Measurements from ENCODE around the gene CACNG4. TPM values are rescaled to one million over a fixed set of nuclear protein-coding genes. Genes with fewer than 3 reads are reported as not detected.

Gene CACNG4
- total RNA-seq, 1 experiment from 2014 or later, result not detected

DNA sequence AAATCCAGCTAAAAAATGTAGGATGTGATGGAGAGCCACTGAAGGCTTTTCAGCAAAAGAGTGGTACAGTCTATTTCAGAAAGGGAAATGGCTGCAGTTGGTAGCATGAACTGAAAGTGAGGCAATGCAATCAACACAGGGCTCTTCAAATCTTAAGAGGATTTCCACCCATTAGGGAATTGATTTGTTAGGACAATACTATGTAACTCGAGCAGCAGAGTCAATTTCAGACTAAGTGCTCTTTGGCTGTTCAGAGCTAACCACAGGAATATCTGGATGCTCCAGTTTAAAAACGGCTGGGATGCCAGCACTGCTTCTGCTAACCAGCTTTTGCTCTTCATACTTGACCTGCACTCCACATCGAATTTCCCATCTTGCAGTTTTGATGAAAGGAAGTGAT lies 104.5 kb downstream of the CACNG4 start:
- Histone ChIP-seq H3K9ac (ENCODE audit: low read length) (no peak overlapping the region), H4K20me1 (ENCODE audit: insufficient read depth, low read depth, low read length) (no peaks in the 10 kb centered on the region), H3K4me3 (ENCODE audit: low read length) (no peak overlapping the region), H2AFZ (ENCODE audit: low read length) (no peak overlapping the region), H3K79me2 (ENCODE audit: low read length) (no peaks in the 10 kb centered on the region), H3K4me2 (ENCODE audit: low read depth, low read length, poor library complexity, severe bottlenecking) (no peak overlapping the region), H3K9me3 (ENCODE audit: low read length) (no peaks in the 10 kb centered on the region), H3K4me1 (ENCODE audit: low read length) (no peaks in the 10 kb centered on the region), H3K27me3 (ENCODE audit: low read length) (no peaks in the 10 kb centered on the region), H3K9me2 (replicated peaks; ENCODE audit: insufficient read depth, low read length) (no peaks in the 10 kb centered on the region), H3K27ac (ENCODE audit: low read length) (no peak overlapping the region), H3K36me3 (ENCODE audit: insufficient read depth, low read length) (peaks cover 3% of the 10 kb centered on the region; the same call in 1 of the 2 replicates)
- no peak for DNase-seq

DNA sequence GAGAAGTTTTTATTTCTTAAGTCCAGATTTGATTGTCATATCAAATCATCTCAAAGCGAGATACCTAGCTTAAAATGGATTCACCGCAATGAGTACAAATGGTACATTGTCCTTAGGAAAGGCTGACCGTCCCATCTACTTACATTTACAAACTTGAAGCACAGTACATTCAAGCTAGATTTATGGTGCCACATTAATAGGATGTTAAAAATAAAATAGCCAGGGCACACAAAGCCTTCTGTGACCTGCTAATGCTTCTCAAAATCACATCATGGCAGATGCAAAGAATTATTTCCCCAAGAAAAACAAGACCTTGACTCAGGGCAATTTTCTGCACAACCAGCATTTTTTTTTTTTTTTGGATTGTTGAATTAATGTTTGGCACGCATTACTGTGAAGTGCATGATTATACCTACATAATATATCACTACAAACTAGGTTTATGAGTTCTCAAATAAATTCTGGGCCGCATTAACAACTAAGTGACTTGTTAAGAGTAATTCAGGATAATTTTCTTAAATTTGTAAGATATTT lies 105.2 kb downstream of the CACNG4 start:
- Histone ChIP-seq H3K9me2 (replicated peaks; ENCODE audit: insufficient read depth, low read length) (no peaks in the 10 kb centered on the region), H3K9ac (ENCODE audit: low read length) (no peak overlapping the region), H3K9me3 (ENCODE audit: low read length) (no peaks in the 10 kb centered on the region), H3K4me1 (ENCODE audit: low read length) (no peaks in the 10 kb centered on the region), H3K27ac (ENCODE audit: low read length) (no peak overlapping the region), H3K36me3 (ENCODE audit: insufficient read depth, low read length) (peaks cover 3% of the 10 kb centered on the region; the same call in 1 of the 2 replicates), H4K20me1 (ENCODE audit: insufficient read depth, low read depth, low read length) (no peaks in the 10 kb centered on the region), H3K79me2 (ENCODE audit: low read length) (no peaks in the 10 kb centered on the region), H3K4me3 (ENCODE audit: low read length) (no peak overlapping the region), H3K4me2 (ENCODE audit: low read depth, low read length, poor library complexity, severe bottlenecking) (no peak overlapping the region), H3K27me3 (ENCODE audit: low read length) (no peaks in the 10 kb centered on the region), H2AFZ (ENCODE audit: low read length) (no peak overlapping the region)
- no peak for DNase-seq

DNA sequence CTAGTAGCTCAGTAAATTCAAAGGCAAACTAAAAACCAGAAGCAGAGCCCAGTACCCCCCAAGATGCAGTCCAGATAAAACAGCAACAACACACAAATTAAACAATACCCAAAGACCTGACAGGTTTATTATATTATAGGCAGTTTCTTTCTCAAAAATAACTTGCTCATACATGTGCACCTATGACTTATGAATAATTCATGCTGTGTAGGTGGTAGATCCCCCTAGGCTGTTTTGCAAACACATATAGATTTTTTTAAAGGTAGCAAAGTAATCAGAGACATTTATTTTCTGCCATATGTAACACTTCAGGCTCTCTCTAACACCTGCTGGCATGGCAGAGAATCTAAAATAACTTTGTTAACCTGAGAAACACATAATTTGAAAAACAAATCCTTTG lies 107.1 kb downstream of the CACNG4 start:
- DNase-seq, result no peak
- H3K27ac ChIP-seq (ENCODE audit: low read length), result no peak overlapping the region
- H3K4me1 ChIP-seq (ENCODE audit: low read length), result no peaks in the 10 kb centered on the region
- H3K36me3 ChIP-seq (ENCODE audit: insufficient read depth, low read length), result peaks cover 3% of the 10 kb centered on the region; the same call in 1 of the 2 replicates
- no peak overlapping the region for H3K4me3 ChIP-seq (ENCODE audit: low read length)
- H3K79me2 ChIP-seq (ENCODE audit: low read length), result no peaks in the 10 kb centered on the region
- no peaks in the 10 kb centered on the region for H3K9me3 ChIP-seq (ENCODE audit: low read length)
- H3K9ac ChIP-seq (ENCODE audit: low read length), result no peak overlapping the region
- H3K4me2 ChIP-seq (ENCODE audit: low read depth, low read length, poor library complexity, severe bottlenecking), result no peak overlapping the region
- no peaks in the 10 kb centered on the region for H3K27me3 ChIP-seq (ENCODE audit: low read length)
- H3K9me2 ChIP-seq (replicated peaks; ENCODE audit: insufficient read depth, low read length), result no peaks in the 10 kb centered on the region
- no peaks in the 10 kb centered on the region for H4K20me1 ChIP-seq (ENCODE audit: insufficient read depth, low read depth, low read length)
- H2AFZ ChIP-seq (ENCODE audit: low read length), result no peak overlapping the region

DNA sequence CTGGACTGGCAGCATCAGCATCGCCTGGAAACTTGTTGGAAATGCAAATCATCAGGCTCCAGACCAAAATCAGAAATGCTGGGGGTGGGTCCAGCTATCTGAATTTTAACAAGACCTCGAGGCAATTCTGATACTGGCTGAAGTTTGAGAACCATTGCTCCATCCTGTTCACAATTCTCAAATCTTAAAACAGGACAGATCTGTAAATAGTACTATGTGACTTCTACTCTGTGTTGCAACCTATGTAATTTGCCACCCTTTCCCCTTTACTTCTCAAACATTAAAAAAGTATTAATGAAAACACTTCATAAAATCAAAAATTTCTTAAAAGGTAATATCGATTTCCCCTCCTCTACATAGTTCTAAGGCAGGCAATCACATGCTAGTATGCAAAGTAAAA lies 108.4 kb downstream of the CACNG4 start:
- Histone ChIP-seq H3K9me2 (replicated peaks; ENCODE audit: insufficient read depth, low read length) (no peaks in the 10 kb centered on the region), H3K4me2 (ENCODE audit: low read depth, low read length, poor library complexity, severe bottlenecking) (no peak overlapping the region), H3K27ac (ENCODE audit: low read length) (no peak overlapping the region), H3K4me1 (ENCODE audit: low read length) (no peaks in the 10 kb centered on the region), H3K79me2 (ENCODE audit: low read length) (no peaks in the 10 kb centered on the region), H3K9ac (ENCODE audit: low read length) (no peak overlapping the region), H3K9me3 (ENCODE audit: low read length) (no peaks in the 10 kb centered on the region), H4K20me1 (ENCODE audit: insufficient read depth, low read depth, low read length) (no peaks in the 10 kb centered on the region), H3K36me3 (ENCODE audit: insufficient read depth, low read length) (peaks cover 3% of the 10 kb centered on the region; the same call in 1 of the 2 replicates), H3K4me3 (ENCODE audit: low read length) (no peak overlapping the region), H2AFZ (ENCODE audit: low read length) (no peak overlapping the region), H3K27me3 (ENCODE audit: low read length) (no peaks in the 10 kb centered on the region)
- DNase-seq, result no peak

DNA sequence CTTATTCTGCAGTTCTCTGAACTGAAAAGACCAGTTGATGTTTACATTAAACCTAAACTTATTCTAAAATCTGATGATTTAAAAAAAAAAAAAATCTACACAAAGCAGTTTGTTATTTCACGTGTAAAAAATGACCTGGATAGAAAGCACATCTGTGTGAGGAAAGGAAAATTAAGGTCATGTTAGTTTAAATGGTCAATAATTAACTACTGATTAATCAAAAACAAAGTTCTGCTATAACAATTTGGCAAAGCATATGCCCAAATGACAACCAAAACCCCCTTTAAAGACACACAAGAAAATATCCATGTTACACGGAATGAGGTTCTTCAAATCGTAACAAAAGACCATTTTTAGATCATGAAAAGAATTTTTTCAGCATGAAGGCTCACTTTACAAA lies 110.3 kb downstream of the CACNG4 start:
- H2AFZ ChIP-seq (ENCODE audit: low read length), result no peak overlapping the region
- H3K9ac ChIP-seq (ENCODE audit: low read length), result no peak overlapping the region
- no peaks in the 10 kb centered on the region for H4K20me1 ChIP-seq (ENCODE audit: insufficient read depth, low read depth, low read length)
- H3K4me2 ChIP-seq (ENCODE audit: low read depth, low read length, poor library complexity, severe bottlenecking), result no peak overlapping the region
- H3K36me3 ChIP-seq (ENCODE audit: insufficient read depth, low read length), result peaks cover 9% of the 10 kb centered on the region; the same call in 1 of the 2 replicates
- no peak overlapping the region for H3K27ac ChIP-seq (ENCODE audit: low read length)
- H3K9me3 ChIP-seq (ENCODE audit: low read length), result no peaks in the 10 kb centered on the region
- peaks cover 5% of the 10 kb centered on the region; the same call in 1 of the 2 replicates for H3K79me2 ChIP-seq (ENCODE audit: low read length)
- no peaks in the 10 kb centered on the region for H3K9me2 ChIP-seq (replicated peaks; ENCODE audit: insufficient read depth, low read length)
- H3K4me3 ChIP-seq (ENCODE audit: low read length), result no peak overlapping the region
- H3K4me1 ChIP-seq (ENCODE audit: low read length), result no peaks in the 10 kb centered on the region
- no peaks in the 10 kb centered on the region for H3K27me3 ChIP-seq (ENCODE audit: low read length)
- no peak for DNase-seq

DNA sequence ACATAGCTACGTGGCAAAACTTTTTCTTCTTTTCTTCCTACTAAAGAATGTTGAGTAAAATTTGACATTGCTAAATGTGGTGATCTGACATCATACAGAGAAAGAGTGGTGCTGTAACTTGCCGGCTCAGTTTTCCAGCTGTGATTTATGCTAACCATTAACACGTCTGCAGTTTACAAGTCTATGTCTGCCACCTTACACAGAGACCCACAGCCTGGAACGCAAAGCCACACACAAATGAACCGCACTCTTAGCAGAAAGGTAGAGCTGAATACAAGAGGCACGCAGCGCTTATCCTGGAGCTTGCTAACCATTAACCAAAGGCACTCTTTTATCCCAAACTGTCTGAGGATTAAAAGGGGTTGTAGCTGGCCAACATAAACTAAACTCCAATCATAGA lies 111.8 kb downstream of the CACNG4 start:
- Histone ChIP-seq H4K20me1 (ENCODE audit: insufficient read depth, low read depth, low read length) (no peaks in the 10 kb centered on the region), H2AFZ (ENCODE audit: low read length) (no peak overlapping the region), H3K36me3 (ENCODE audit: insufficient read depth, low read length) (peaks cover 9% of the 10 kb centered on the region; the same call in 1 of the 2 replicates), H3K79me2 (ENCODE audit: low read length) (peaks cover 8% of the 10 kb centered on the region; the same call in 1 of the 2 replicates), H3K4me2 (ENCODE audit: low read depth, low read length, poor library complexity, severe bottlenecking) (no peak overlapping the region), H3K4me3 (ENCODE audit: low read length) (no peak overlapping the region), H3K27me3 (ENCODE audit: low read length) (no peaks in the 10 kb centered on the region), H3K4me1 (ENCODE audit: low read length) (no peaks in the 10 kb centered on the region), H3K9ac (ENCODE audit: low read length) (no peak overlapping the region), H3K9me3 (ENCODE audit: low read length) (no peaks in the 10 kb centered on the region), H3K27ac (ENCODE audit: low read length) (no peak overlapping the region), H3K9me2 (replicated peaks; ENCODE audit: insufficient read depth, low read length) (no peaks in the 10 kb centered on the region)
- no peak for DNase-seq

DNA sequence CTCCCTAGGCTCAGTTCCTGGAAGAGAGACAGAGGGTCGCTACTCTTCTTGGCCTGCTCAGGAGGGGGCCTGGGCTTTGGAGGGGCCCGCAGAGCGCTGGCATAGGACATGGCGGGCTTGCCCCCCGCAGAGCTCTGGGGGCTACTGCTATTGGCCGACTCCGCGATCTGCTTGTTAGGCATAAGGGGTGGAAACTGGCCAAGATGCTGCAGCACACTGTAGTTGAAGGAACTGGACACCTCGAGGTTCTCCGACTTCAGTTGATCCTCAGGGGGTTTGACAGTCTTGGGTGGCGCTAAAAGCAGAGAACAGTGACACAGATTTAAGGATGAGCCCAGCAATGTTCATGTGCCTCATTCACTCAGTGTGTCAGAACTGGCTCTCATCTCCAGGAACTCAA lies 113.8 kb downstream of the CACNG4 start:
- H3K36me3 ChIP-seq (ENCODE audit: insufficient read depth, low read length), result peaks cover 9% of the 10 kb centered on the region; the same call in 1 of the 2 replicates
- H3K9me3 ChIP-seq (ENCODE audit: low read length), result no peaks in the 10 kb centered on the region
- no peaks in the 10 kb centered on the region for H4K20me1 ChIP-seq (ENCODE audit: insufficient read depth, low read depth, low read length)
- no peak overlapping the region for H3K4me2 ChIP-seq (ENCODE audit: low read depth, low read length, poor library complexity, severe bottlenecking)
- no peaks in the 10 kb centered on the region for H3K9me2 ChIP-seq (replicated peaks; ENCODE audit: insufficient read depth, low read length)
- no peak overlapping the region for H3K4me3 ChIP-seq (ENCODE audit: low read length)
- peaks cover 4% of the 10 kb centered on the region for H3K4me1 ChIP-seq (ENCODE audit: low read length)
- no peak overlapping the region for H3K9ac ChIP-seq (ENCODE audit: low read length)
- no peak overlapping the region for H3K27ac ChIP-seq (ENCODE audit: low read length)
- H2AFZ ChIP-seq (ENCODE audit: low read length), result no peak overlapping the region
- peaks cover 15% of the 10 kb centered on the region for H3K79me2 ChIP-seq (ENCODE audit: low read length)
- no peaks in the 10 kb centered on the region for H3K27me3 ChIP-seq (ENCODE audit: low read length)
- no peak for DNase-seq

DNA sequence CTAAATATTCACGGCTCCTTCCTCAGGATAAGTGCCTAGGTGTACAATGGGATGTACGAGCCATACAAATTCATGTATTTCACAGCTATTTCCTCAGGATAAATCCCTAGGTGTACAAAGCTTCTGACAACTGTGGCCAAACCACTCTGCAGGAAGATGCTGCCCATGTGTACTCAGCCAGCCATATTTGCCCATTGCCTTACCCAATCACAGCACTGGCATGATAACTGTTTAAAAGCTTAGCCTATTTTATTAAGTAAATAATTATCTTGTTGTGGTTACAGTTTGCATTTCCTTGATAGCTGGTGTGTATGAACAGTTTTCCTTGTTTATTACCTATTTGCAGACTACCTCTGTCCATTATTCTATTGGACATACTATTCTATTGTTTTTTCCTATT lies 115.0 kb downstream of the CACNG4 start:
- Histone ChIP-seq H3K9me3 (ENCODE audit: low read length) (no peaks in the 10 kb centered on the region), H3K4me3 (ENCODE audit: low read length) (no peak overlapping the region), H4K20me1 (ENCODE audit: insufficient read depth, low read depth, low read length) (no peaks in the 10 kb centered on the region), H3K27me3 (ENCODE audit: low read length) (no peaks in the 10 kb centered on the region), H3K9me2 (replicated peaks; ENCODE audit: insufficient read depth, low read length) (no peaks in the 10 kb centered on the region), H3K79me2 (ENCODE audit: low read length) (peaks cover 24% of the 10 kb centered on the region), H3K4me1 (ENCODE audit: low read length) (peaks cover 8% of the 10 kb centered on the region), H3K4me2 (ENCODE audit: low read depth, low read length, poor library complexity, severe bottlenecking) (no peak overlapping the region), H3K9ac (ENCODE audit: low read length) (no peak overlapping the region), H3K36me3 (ENCODE audit: insufficient read depth, low read length) (peaks cover 5% of the 10 kb centered on the region; the same call in 1 of the 2 replicates), H3K27ac (ENCODE audit: low read length) (no peak overlapping the region), H2AFZ (ENCODE audit: low read length) (no peak overlapping the region)
- no peak for DNase-seq
